Mesothelial cell of epicardium (in vitro differentiated cells): Measurements from ENCODE around the gene UQCR11. TPM values are rescaled to one million over a fixed set of nuclear protein-coding genes. Genes with fewer than 3 reads are reported as not detected.

Experiments
- DNase-seq, 2 experiments: peaks; one replicate each; pipeline ENCODE4 v3.0.0; 2021; ENCODE audit warnings: low spot score in 2 of 2; ENCODE audit not compliant: unreplicated experiment in 2 of 2
- H3K27ac Mint-ChIP-seq: 2 replicates; pipeline ENCODE4 v1.8.0; 2021; ENCODE audit warnings: mixed read lengths
- H3K27me3 Mint-ChIP-seq: 2 replicates; pipeline ENCODE4 v1.8.0; 2021; ENCODE audit warnings: low read depth, mixed read lengths
- H3K36me3 Mint-ChIP-seq: 2 replicates; pipeline ENCODE4 v1.8.0; 2021; ENCODE audit warnings: mixed read lengths
- H3K4me1 Mint-ChIP-seq: 2 replicates; pipeline ENCODE4 v1.8.0; 2021; ENCODE audit warnings: mixed read lengths
- H3K4me3 Mint-ChIP-seq: 2 replicates; pipeline ENCODE4 v1.8.0; 2021; ENCODE audit warnings: mild to moderate bottlenecking, moderate library complexity, mixed read lengths
- H3K9me3 Mint-ChIP-seq: 2 replicates; pipeline ENCODE4 v1.8.0; 2021; ENCODE audit warnings: mixed read lengths
- CTCF ChIP-seq: fragments of 200-600 bp; sonication (generic); IDR thresholded peaks from one replicate; pipeline ENCODE4 v1.5.0; 2021; ENCODE audit warnings: antibody characterized with exemption; ENCODE audit not compliant: unreplicated experiment
- total RNA-seq: library from RNA; stranded (reverse); gene quantifications from 3 replicates; pipeline ENCODE4 v1.2.1, GENCODE V29; 2021

The UQCR11 gene
- total RNA-seq, 1 donor from 2014 or later: 143 TPM

- H3K27me3 Mint-ChIP-seq: no peaks in the 10 kb centered on the region
- DNase-seq: peak in 1 of 2 experiments; percentile 58
- TF ChIP-seq CTCF: no peak
- no peaks in the 10 kb centered on the region for H3K9me3 Mint-ChIP-seq
- H3K27ac Mint-ChIP-seq: peak overlapping the region; percentile 98
- H3K4me1 Mint-ChIP-seq: peaks cover 12% of the 10 kb centered on the region
- H3K36me3 Mint-ChIP-seq: no peaks in the 10 kb centered on the region
- H3K4me3 Mint-ChIP-seq: peak overlapping the region; percentile 94
Observed at GRCh38 chr19:1650650-1651567, 45.6 kb upstream of the UQCR11 start.

- Mint-ChIP-seq H3K36me3 (peaks cover 5% of the 10 kb centered on the region), H3K4me1 (peaks cover 12% of the 10 kb centered on the region), H3K27me3 (no peaks in the 10 kb centered on the region), H3K4me3 (peak overlapping the region; percentile 94), H3K9me3 (no peaks in the 10 kb centered on the region), H3K27ac (peak overlapping the region; percentile 98)
- no peak for DNase-seq
- TF ChIP-seq CTCF: no peak
Observed at GRCh38 chr19:1649706-1650649, 44.7 kb upstream of the UQCR11 start.

GRCh38 chr19:1648920-1649541 is 43.8 kb upstream of the UQCR11 start:
- peaks cover 5% of the 10 kb centered on the region for H3K36me3 Mint-ChIP-seq
- H3K4me3 Mint-ChIP-seq: no peak overlapping the region
- no peaks in the 10 kb centered on the region for H3K27me3 Mint-ChIP-seq
- no peak for TF ChIP-seq CTCF
- H3K27ac Mint-ChIP-seq: no peak overlapping the region
- no peaks in the 10 kb centered on the region for H3K9me3 Mint-ChIP-seq
- DNase-seq: no peak
- peaks cover 12% of the 10 kb centered on the region for H3K4me1 Mint-ChIP-seq

- H3K4me3 Mint-ChIP-seq: no peak overlapping the region
- H3K9me3 Mint-ChIP-seq: no peaks in the 10 kb centered on the region
- DNase-seq: no peak
- H3K27ac Mint-ChIP-seq: no peak overlapping the region
- H3K27me3 Mint-ChIP-seq: no peaks in the 10 kb centered on the region
- no peak for TF ChIP-seq CTCF
- peaks cover 5% of the 10 kb centered on the region for H3K36me3 Mint-ChIP-seq
- peaks cover 12% of the 10 kb centered on the region for H3K4me1 Mint-ChIP-seq
Observed at GRCh38 chr19:1648459-1648849, 43.2 kb upstream of the UQCR11 start.
